GM19043 (cell line): Measurements from ENCODE around the gene AQP5.
"Not testable (repeated sequence)": the region's sequence is repeated elsewhere in the genome, so short reads cannot be mapped to it uniquely, and the experiment has no call there.

ENCODE experiments used
- ATAC-seq: cut with Tn5 transposase; IDR thresholded peaks from one replicate; pipeline ENCODE4 v1.9.1; 2021; ENCODE audit warnings: low read depth; ENCODE audit not compliant: unreplicated experiment

AQP5 gene

GRCh38 chr12:49975318-49975761 lies 13.7 kb downstream of the AQP5 start:
- no peak for ATAC-seq

DNA sequence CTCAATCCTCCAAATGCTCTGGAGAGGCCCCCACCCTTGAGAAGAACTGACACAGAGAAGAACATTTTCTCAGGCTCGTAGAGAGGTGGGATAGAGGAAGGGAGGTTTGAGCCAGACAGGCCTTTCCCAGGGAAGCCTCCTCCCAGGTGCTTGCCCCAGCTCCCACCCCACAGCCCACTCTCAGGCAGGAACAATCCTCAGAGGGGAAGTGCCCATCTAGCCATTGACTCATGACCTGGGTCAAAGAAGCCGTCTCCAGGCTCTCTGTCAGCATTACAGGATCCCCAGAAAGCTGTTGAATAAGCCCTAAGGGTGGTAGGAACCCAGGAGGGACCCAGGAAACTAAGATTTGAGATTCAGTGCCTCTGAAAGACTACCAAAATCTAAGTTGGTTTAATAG lies 14.9 kb downstream of the AQP5 start:
- no peak for ATAC-seq

GRCh38 chr12:49978125-49978524 lies 16.5 kb downstream of the AQP5 start:
- no peak for ATAC-seq

DNA sequence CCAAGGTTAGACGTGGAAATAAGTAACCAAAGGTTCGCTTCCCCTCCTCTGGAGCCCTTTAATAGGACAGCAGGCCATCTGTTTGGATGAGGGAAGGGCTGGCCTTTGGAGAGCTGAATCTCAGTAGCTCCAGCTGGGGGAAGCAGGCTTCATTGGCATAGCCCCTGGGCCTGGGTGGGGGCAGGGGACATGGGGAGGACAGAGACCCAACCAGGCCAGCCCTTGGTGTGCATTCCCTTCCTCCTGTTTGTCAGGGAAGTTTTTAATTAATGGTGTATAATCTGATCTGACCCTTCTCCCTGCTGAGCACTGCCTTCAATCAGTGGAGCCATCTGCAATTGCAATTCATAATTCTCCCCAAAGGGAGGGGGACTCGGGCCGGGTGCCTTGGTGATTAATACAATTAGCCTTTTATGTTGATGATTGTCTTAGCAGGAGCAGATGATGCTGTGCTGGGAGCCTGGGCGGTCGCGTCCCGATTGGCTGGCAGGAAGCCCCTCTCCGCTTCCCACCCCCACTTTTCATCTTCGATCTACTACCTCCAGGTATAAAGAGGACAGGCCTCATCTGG lies 17.4 kb downstream of the AQP5 start:
- no peak for ATAC-seq

GRCh38 chr12:49979791-49980190 lies 18.1 kb downstream of the AQP5 start:
- ATAC-seq = no peak

DNA sequence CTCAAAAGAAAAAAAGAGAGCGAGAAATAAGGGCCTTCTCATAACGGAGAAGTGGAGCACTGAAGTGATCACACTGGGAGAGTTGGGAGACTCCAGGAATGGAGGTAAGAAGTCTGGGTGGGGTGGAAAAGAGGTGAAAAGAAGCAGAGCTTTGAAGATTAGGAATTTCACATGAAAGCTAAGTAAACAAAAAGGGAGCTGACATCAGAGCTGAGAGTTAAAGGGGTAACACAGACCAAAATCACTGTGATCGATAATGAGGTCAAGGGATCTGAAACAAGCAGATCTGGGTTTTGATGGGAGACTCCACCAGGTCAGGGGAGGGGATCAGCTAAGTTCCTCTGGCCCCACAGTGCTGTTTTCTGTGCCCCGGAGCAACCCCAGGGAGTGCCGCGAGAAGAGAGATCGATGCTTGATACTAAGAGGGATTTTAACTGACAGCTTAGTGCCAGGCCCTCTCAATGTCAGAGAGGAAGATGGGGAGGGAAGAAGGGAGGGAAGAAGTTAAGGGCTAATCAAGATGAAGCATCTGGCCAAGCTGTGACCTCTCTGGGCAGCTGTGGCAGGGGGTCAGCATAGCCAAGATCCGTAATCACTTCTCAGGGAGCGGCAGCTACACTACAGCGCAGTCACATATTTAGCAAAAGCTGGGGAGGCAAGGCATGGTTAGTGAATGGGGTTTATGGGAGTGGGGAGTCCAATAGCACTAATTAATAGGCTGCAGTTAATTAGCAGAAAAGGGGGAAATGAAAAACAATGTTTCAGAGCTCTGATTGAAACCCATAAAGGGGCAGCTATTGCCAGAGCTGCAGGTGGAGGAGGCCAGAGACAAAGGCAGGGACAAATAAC lies 19.1 kb downstream of the AQP5 start:
- ATAC-seq = no peak

- no peak for ATAC-seq
Observed at GRCh38 chr12:49982246-49983087, 20.8 kb downstream of the AQP5 start.

- no peak for ATAC-seq
Observed at GRCh38 chr12:49983892-49984291, 22.2 kb downstream of the AQP5 start.

DNA sequence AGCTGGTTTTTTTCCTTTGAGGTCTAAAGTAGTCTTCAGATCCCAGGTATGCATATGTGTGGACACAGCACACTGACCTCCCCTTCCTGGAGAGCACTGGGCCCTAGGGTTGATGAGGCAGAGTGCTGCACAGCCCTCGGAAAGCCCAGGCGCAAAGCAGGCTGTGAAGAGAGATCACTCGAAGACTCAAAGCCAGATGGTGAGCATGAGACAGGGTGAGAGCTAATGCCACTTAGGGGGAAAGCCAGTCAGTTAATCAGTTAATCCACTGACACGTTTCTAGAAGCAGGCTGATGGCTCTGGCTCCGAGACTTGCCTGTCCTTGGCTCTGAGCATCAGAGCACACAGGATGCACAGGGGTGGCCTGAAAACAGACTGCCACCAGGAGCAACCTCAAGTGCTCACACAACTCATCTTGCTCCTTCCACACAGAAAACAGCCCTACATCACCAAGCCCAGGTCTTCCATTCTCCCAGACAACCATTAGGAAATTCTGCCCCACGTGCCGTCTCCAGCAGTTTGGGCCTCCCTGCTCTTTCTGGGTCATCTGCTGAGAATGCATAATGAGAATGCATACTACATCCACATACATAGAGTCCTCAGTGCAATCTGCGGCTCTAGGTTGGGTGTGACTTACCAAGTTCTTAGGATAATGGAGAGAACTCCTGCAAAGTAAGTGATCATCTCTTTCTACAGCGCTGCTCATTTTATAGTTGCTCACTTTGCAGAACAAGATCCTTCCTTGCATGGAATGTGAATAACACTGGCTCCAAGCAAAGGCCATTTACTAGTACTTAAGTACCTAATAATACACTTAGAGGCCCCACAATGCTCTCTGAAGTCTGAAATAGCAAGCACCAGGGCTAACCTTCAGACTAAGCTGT lies 23.0 kb downstream of the AQP5 start:
- ATAC-seq = no peak

DNA sequence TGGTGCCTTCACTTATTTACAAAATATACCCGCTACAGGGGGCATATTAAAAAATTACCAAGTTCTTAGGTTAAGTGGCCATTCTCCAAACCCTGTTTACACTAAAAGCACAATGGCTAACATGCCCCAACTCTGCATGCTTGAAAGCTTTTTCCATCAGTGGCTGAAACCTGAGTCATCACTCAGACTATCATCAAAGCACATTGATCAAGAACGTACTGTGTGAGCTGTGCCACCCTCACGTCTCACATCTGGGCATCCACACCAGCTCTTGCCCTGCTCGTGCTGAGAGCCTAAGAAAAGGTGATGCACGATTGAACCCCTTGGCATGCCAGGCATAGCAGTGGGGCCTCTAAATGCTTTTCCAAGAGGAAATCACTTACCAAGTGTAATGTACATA lies 24.3 kb downstream of the AQP5 start:
- no peak for ATAC-seq

DNA sequence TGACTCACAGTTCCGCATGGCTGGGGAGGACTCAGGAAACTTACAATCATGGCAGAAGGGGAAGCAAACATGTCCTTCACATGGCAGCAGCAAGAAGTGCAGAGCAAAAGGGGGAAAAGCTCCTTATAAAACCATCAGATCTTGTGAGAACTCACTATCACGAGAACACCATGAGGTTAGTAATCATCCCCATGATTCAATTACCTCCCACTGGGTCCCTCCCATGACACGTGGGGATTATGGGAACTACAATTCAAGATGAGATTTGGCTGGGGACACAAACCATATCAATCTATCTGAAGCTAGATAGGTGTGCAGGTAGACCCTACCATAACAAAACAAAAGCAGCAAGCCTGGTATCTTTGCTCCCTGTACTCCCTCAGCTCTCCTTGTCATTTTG lies 24.8 kb downstream of the AQP5 start:
- ATAC-seq = not testable (repeated sequence)

DNA sequence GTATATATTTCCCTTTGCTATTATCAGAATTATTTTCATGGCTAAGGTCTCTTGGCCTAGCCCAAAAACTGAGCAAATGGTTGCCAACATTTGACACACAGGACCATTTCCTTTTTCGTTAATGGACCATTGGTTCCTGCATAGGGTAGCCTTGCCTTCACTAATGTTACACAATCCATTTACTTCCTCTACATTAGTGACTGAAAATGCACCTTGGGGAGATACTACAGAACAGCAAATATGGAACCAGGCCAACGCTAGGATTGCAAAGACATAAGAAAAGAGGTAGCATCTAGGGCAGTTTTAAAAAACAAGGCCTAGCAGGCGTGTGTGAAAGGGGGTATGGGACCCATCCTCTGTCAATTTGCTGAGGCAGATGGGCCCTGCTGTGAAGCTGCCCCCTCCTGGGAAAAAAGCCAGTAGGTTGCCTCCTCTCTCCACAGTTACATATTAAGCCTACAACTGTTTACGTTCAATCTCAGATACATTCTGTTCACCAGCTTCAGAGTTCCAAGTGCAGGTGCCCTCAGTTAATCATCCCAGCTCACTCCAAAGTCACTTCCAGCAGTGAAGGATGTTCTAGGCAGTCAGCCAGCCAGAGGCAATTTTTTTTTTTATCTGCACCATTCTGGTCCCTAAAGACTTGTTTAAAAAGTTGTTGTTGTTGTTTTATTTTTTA lies 26.1 kb downstream of the AQP5 start:
- ATAC-seq = no peak

DNA sequence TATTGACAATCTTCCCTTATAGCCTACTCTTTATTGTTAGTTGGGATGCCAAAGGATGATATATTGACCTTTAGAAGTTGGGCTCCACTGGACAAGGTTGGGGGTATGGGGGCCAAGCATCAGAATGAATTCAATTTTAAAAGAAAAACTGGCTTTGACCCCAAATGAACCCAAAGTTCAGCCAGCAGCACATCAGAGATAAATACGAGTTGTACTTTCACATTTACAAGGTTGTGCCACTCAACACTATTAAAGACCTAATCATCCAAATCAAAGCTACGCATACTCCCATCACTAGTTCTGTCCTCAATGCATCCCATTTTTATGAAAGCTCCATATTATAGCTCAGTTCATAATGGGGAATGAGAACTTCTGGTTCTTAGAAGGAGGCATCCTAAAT lies 27.7 kb downstream of the AQP5 start:
- not testable (repeated sequence) for ATAC-seq

DNA sequence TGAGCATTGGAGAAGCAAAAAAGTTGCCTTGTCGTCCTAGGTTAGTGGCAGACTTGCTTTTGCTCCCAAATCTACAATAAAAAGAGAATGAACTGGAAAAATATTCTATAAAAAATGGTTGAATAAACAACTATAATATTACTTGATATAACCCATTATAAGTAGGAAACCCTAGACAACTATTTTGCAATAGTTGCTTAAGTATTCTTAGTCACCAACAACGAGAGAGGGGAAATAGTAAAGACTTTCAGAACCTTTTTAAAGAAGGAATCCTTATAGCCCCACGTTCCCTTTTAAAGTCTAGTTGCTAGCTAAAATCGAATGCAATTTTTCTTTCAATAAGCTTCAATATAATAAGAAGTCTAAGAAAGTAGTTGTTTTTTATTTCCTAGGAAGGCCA lies 28.6 kb downstream of the AQP5 start:
- ATAC-seq = no peak

- no peak for ATAC-seq
Observed at GRCh38 chr12:49998453-49998852, 36.8 kb downstream of the AQP5 start.

DNA sequence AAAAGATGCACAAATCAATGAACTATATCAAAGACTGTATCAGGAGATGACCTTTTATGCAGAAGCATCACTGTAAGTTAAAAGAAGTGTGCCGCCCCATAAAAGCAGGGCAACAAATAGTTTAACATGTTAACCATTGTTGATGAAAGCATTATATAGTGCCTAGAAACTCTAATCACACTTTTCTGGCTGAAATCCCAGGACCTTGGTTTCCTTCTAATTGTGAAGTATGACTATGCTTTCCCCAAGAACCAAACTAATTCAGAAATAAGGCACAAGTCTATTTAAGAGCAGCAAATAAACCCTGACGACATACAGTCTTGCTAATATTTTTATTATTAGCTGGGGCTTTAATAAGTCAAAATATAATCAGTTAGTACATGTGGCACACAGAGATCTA lies 41.9 kb downstream of the AQP5 start:
- no peak for ATAC-seq

GRCh38 chr12:50004696-50005095 lies 43.0 kb downstream of the AQP5 start:
- ATAC-seq = no peak

DNA sequence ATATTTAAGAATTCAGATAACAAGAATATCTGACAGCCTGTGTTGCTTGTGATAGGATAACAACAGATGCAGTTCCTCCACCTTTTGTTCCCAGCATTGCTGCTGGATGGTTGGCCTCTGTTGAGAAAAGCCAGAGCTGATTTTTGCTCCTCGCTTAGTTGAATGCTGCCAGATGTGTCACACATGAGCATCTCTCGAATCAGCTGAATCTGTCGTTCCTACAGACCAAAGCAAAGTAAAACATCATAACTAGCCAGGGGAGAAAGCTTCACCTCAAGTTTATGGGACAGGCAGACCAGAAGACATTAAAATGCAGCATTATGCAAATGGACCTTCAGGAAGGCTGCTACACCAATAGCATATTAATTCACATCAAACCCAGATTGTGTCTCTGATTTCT lies 43.5 kb downstream of the AQP5 start:
- no peak for ATAC-seq

DNA sequence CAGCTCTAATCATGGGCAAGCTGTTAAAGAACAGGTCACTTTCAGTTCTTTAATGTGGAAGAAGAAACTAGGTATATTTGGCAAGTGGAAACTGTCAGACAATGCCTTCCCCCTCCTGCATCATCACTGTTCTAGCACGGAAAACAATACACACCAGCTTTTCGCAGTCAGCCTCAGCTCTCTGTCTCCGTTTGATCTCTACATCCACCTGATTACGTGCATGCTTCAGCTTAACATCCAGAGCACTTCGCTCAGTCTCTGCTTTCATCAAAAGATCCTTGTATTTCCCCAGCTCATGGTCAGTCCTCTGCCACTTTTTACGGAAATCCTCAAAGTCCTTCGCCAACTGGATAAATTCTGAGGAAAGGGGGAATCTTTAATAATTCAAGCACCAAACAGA lies 44.6 kb downstream of the AQP5 start:
- no peak for ATAC-seq
